ENCODE data around the gene RAD51B. TPM values are rescaled to one million over a fixed set of nuclear protein-coding genes. Genes with fewer than 3 reads are reported as not detected.

The RAD51B gene
- total and polyA plus RNA-seq, 9 of the 15 experiments (the other 6 are each of a cell fraction or from before 2014, with no cell fraction given): 8.5 to 17.3 (median 11.3) TPM

- TF ChIP-seq HNRNPK (IDR thresholded peaks at IDR 0.05; ENCODE audit: low read depth, low read length, poor library complexity, severe bottlenecking) (no peak), SMARCE1 (IDR thresholded peaks at IDR 0.05) (peak; percentile 35; the same call in 1 of the 2 replicates), ZSCAN29 (IDR thresholded peaks at IDR 0.05) (no peak), TAL1 (IDR thresholded peaks at IDR 0.05) (peak; percentile 53), RB1 (IDR thresholded peaks at IDR 0.05; ENCODE audit: low read depth) (no peak), STAT5B (CRISPR knock-in tag; IDR thresholded peaks at IDR 0.05) (no peak), CBFB (CRISPR knock-in tag; IDR thresholded peaks at IDR 0.05) (no peak), GTF2A2 (tag; IDR thresholded peaks at IDR 0.05) (no peak), PHF20 (IDR thresholded peaks at IDR 0.05; ENCODE audit: partially characterized antibody) (no peak), PHB (CRISPR knock-in tag; IDR thresholded peaks at IDR 0.05) (no peak), KLF16 (IDR thresholded peaks at IDR 0.05) (no peak), ZNF583 (CRISPR knock-in tag; IDR thresholded peaks at IDR 0.05) (no peak), ZNF143 (CRISPR knock-in tag; IDR thresholded peaks at IDR 0.05) (no peak), FOSL1 (tag; conservative IDR thresholded peaks at IDR 0.05) (0 out of 2 replicates have a peak, but pooled peaks have one; percentile 36), TEAD1 (CRISPR knock-in tag; IDR thresholded peaks at IDR 0.05) (no peak), CCNT2 (IDR thresholded peaks at IDR 0.05; ENCODE audit: borderline replicate concordance, extremely low read depth, insufficient read length, low read depth, low read length) (peak; percentile 29), ZFP91 (CRISPR knock-in tag; IDR thresholded peaks at IDR 0.05) (no peak), ARID1B (IDR thresholded peaks at IDR 0.05) (peak; percentile 64), ZNF184 (CRISPR knock-in tag; IDR thresholded peaks at IDR 0.05) (no peak), TRIM24 (IDR thresholded peaks at IDR 0.05) (peak; percentile 63 to 70; a peak in 2 of 4 replicates), TCF3 (CRISPR knock-in tag; IDR thresholded peaks at IDR 0.05) (peak; percentile 77), ELF4 (CRISPR knock-in tag; IDR thresholded peaks at IDR 0.05) (peak; percentile 90; the same call in 1 of the 2 replicates), RBFOX2 (IDR thresholded peaks at IDR 0.05; ENCODE audit: low read depth, low read length) (no peak), XRCC5 (IDR thresholded peaks at IDR 0.05; ENCODE audit: low read depth, low read length) (no peak), EHMT2 (IDR thresholded peaks at IDR 0.05) (peak; percentile 62)
- TF ChIP-seq, protein P1, sequence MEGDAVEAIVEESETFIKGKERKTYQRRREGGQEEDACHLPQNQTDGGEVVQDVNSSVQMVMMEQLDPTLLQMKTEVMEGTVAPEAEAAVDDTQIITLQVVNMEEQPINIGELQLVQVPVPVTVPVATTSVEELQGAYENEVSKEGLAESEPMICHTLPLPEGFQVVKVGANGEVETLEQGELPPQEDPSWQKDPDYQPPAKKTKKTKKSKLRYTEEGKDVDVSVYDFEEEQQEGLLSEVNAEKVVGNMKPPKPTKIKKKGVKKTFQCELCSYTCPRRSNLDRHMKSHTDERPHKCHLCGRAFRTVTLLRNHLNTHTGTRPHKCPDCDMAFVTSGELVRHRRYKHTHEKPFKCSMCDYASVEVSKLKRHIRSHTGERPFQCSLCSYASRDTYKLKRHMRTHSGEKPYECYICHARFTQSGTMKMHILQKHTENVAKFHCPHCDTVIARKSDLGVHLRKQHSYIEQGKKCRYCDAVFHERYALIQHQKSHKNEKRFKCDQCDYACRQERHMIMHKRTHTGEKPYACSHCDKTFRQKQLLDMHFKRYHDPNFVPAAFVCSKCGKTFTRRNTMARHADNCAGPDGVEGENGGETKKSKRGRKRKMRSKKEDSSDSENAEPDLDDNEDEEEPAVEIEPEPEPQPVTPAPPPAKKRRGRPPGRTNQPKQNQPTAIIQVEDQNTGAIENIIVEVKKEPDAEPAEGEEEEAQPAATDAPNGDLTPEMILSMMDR (IDR thresholded peaks at IDR 0.05 in 2 of 3, conservative IDR thresholded peaks at IDR 0.05 in 1 of 3; ENCODE audit: insufficient read depth in 2 of 3, low read depth in 1 of 3, low read length in 3 of 3): no peak
- TF ChIP-seq, protein P2, sequence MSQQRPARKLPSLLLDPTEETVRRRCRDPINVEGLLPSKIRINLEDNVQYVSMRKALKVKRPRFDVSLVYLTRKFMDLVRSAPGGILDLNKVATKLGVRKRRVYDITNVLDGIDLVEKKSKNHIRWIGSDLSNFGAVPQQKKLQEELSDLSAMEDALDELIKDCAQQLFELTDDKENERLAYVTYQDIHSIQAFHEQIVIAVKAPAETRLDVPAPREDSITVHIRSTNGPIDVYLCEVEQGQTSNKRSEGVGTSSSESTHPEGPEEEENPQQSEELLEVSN (IDR thresholded peaks at IDR 0.05; ENCODE audit: borderline replicate concordance in 1 of 2, extremely low read depth in 1 of 2, insufficient read depth in 1 of 2, insufficient read length in 1 of 2, low read depth in 1 of 2, low read length in 1 of 2, poor library complexity in 1 of 2, severe bottlenecking in 1 of 2): no peak
These were observed 906.6 kb downstream of the RAD51B start (continued) for GRCh38 chr14:68726093-68726695.

All from K562 (cell line).